HG02763 (cell line): Measurements from ENCODE around the gene RFT1.

ENCODE experiments used
- ATAC-seq: cut with Tn5 transposase; IDR thresholded peaks from one replicate; pipeline ENCODE4 v1.9.1; 2021; ENCODE audit warnings: mild to moderate bottlenecking, moderate library complexity; ENCODE audit not compliant: unreplicated experiment

The RFT1 gene

DNA sequence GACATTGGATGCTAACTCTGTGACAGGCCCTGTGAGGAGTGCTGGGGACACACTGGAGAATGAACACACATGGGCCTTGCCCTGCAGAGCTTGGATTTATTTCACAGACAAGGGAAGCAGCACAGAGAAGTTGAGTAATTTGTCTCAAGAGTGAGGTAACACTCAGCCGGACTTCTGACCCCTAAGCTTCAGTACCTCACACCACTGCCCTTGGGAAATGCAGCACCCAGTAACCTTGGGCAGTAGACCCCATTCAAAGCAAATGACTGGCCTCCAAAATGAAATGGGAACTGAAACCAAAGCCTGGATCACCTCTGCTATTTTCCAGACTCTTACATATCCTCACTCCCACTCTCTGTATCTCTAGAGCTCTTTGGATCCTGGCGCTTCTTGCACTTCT is 37.3 kb downstream of the RFT1 start:
- no peak for ATAC-seq

DNA sequence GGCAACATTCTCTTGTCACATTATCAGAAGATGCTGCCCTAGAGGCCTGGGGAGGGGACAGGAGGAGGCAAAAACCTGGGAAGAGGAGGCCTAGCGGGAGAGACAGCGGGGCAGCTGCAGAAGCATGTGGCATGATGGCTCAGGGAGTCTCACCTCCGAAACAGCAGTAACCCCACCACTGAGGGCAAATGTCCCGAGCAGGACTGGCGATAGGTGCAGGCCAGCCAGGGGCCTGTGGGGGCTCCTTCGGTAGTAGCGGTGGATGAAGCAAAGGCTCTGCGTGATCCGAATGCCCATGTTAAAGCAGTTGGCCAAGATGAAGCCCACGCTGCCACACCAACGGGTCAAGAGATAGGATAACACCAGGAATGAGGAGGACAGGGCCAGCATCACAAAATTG is 38.0 kb downstream of the RFT1 start:
- no peak for ATAC-seq

DNA sequence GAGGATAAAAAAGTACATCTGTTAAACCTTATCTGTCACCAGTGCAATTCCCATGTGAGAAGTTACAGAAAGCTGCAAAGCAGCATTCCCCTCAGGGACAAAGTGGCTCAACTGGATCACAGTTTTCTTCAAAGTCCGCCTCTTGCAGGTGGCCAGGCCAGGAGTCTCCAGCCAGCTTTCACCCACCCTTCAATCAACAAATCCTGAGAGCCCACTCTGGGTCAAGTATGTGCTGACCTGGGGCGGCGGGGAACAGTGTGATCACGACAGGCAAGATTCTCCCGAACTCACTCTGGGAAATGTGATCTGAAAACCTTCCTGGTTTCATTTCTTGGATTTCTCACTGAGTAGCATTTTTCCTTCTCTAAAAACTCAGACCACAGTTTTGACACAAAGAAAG is 39.2 kb downstream of the RFT1 start:
- no peak for ATAC-seq

DNA sequence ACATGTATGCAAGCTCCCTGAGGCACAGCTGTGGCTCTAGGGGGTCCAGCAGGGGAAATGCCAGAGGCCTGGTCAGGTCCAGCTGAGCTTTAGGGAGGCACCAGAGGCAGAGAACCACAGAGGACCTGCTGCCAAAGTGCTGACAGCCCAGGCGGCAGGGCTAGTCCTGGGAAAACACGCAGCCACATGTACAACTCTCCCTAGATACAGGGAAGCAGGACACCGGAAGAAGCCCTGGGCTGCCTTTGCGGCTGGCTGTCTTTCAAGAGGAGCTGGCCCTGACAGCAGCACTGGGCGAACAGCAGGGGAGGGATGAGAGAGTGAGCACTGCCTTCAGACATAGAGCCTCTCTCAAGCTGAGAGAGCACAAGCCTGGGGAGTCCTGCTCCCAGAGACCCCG is 40.7 kb downstream of the RFT1 start:
- no peak for ATAC-seq

DNA sequence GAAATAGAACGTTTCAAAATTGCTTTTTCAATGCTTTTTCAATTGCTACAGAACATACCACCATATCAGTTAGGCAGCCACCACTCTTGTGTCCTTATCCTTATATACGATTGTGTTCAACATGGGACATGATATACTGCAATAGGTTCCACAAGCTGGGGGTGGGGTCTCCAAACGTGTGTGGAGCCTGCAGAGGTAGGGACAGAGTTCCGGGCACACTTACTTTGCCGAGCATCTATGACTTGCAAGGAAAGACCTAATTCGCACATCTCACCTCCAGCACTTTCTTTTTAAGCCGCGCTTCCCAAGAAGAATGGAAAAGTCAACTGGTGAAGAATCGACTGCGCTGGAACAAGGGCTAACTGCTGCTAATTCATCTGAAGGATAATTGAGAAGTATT is 44.8 kb downstream of the RFT1 start:
- ATAC-seq: no peak

DNA sequence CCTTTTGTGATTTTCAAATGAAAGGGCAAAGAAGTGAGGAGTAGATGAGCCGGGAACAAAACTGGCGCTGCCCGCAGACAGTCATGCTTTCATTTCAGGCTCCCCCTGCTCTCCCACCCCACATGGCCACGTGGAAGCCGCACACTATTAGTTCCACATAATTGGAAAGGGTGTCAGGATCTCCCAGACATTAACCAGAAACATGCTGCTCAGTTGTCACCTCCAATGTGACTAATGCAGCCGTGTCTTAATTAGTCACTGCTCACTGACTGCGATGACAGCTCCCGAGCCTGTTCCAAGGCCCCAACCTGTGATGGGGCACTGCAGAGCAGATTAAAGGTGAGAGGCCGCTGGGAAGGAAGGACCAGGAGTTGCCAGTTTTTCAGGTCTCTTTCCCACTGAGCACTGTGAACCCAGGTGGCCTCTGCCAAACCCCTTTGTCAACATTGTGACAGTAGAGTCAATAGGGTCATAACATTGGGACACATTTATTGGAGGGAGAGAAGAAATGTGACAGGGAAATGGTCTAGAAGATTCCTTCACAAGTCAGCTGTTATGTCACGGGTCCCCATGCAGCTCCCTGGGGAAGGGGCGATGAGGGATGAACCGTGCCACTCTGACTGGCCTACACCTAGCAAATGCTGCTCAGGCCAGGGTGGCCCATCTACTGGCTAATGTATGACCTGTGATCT is 45.8 kb downstream of the RFT1 start:
- ATAC-seq: no peak

DNA sequence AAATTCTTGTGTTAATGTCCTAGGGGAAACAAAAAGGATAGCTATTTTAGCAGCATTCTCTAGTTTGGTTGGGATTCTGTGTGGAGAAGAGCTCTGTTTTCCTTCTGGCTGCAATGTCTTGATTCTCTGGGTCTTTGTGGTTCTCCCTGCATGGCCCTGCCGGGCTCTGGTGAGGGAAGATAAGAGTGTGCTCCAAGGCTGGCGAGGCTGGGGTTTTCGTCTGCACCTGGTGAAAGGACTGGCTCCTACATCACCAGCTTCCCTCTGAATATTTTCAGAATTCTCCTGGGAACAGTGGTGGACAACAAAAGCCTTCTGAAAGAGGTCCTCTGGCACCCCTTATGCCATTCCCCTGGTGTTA is 46.3 kb downstream of the RFT1 start:
- no peak for ATAC-seq

DNA sequence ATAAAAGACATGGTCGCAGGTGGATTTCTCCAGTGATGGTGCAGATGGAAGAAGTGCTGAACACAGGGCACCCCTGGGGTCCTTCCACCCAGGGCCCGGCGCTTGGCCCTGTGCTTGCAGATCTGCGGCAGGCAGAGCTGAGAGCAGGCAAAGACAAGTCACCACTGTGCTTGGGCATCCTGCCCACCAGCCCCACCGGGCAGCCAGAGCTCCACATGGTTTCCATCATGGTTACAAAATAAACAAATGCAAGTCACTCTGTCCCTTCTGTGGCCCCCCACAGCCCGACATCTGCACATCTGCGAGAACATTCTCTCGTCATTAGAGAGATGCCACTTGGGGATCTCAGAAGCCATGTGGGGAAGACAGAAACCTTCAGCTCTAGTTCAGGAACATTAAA is 46.7 kb downstream of the RFT1 start:
- ATAC-seq: no peak

DNA sequence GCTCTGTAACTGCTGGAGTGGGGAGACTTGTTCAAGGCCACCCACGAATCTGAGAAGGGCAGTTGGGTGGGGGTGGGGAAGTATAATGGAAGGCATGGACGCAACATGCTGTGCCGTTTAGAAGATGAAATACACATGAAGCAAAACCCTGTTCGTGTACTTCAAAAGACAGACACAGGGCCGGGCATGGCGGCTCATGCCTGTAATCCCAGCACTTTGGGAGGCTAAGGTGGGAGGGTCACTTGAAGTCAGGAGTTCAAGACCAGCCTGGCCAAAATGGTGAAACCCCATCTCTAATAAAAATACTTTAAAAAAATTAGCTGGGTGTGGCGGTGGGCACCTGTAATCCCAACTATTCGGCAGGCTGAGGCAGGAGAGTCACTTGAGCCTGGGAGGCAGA is 47.5 kb downstream of the RFT1 start:
- no peak for ATAC-seq

DNA sequence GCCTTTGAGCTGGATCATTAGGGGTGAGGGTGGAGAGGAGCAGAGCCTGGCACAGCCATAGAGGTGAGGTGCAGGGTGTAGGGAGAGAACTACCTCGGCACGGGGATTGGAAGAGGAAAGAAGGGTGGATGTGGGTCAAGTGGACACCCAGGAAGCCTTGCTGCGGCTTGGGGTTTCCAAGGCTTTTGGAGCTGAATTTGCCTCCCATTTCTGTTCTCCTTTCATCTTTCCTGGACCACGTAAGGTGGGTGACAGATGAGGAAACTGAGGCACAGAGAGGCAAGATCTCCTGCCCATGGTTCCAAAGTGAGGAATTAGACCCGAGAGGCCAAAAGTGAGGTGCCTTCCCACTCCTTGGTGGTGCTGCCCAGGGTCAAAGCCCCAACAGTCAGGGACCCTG is 48.9 kb downstream of the RFT1 start:
- no peak for ATAC-seq

DNA sequence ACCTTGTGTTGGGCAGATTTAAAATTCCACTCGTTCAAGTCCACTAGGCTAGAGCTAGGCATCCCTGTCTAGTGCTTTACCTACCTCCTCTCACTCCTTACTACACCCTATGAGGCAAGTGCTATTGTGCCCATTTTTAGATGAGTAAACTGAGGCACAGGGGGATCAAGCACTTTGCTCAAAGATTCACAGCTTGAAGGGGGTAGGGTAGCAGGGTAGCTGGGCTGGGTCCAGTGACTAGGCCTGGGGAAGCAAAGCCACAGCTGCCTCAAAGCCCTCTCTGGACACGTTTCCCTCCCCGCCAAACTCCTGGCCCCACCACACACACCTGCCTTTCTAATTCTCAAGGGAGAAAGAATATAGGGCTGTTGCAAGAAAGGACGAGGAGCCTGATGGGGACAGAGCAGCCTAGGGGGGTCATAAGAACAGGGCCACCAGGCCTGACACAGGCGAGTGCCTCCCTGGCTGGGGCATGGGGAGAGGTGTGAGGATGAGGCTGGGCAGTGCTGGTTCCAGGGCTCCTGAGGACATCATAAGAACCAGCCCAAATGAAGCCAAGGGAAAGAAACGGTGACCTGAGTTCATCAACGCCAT is 49.5 kb downstream of the RFT1 start:
- ATAC-seq: no peak

DNA sequence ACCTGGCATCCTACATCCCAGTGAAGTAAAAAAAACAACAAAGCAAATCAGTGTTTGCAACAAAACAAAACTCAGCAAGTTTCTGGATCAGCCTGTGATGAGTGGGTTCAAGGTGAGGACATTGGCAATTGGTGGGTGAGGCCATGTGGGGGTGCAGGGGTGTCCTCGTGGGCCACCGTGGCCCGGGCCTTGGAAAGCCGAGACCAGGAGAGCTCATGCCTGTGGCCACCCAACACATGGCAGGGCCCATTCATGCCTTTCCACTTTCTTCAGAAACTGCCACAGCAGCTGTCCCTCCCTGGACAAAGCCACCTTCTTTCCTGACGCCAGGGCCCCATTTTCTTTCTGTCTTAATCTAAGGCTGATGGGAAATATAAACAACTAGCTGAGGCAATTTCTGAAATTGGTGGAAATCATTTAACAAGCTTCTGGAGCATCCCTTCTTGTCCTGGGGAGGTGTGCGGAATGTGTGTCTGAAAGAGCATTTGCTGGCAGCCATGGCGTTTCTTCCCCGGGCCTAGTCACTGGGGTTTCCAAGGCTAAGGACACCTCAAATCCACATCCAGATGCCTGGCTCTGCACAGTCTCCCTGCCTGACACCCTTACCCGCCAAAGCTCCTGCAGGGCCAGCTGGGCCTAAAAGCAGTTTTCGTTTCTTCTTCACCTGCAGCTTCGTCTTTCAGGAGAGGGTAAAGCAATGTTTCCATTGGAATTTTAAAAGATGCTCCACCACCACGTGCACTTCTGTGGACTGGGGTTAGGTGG is 50.3 kb downstream of the RFT1 start:
- ATAC-seq: no peak

DNA sequence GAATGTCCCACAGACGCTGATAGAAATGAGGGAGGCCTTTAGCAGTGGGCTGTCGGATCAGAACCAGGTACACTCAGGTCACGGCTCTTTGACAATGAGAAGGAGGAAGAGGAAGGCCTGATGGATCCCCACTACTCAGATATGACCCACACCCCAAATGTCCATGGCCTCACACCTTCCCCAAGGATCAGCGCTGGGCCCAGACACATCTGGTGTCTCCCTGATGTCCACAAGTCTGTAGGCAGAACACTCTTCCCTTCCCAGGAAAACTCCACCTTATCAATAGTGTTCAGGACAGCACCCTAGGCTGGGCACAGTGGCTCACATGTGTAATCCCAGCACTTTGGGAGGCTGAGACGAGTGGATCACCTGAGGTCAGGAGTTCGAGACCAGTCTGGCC is 51.1 kb downstream of the RFT1 start:
- no peak for ATAC-seq

DNA sequence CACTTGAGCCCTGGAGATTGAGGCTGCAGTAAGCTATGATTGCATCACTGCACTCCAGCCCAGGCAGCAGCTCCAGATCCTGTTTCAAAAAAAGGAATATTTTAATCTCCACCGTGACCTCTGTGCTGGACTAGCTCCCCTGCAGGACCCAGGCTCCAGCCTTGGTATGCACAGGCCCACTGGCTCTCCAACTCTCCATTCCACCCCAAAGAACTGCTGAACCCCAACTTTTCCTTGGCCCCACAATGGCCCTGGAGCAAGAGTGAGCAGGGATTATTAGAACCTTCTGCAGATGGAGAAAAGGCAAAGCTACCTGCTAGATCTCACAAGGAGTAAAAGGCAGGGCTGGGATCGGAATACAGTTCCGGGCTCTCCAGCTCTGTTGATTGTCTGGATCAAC is 51.6 kb downstream of the RFT1 start:
- ATAC-seq: no peak

DNA sequence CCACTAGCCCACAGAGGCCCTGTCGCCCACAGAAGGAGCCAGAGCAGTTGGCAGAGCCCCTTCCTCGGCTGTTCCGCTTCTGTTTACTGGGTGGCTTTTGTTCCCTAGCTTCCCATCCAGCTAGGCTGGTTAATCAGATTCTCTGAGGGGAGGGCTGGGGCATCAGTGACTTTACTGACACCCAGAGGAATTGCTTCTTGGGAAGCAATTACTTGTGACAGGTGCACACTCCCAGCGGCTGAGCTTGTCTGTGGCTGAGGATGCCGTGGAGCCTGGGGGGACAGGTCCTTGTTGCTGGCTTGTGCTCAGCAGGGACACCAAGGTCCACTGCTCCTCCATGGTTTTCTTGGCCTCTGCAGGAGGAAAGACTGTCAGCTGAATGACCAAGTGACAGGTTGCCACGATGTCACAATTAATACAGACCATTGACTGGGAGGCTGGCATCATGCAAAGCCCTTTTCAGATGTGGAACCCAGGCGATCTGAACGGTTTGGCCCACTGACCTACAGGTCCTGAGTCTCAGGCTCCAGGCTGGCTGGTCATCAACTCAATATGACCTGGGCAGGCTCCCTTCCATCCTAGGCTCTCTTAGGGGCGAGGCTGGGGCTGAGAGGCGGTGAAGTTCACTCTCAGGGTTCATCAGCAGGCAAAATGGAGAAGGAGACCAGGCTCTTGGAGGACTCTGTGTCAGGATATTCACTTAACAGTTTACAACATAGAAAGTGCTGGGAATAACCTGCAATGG is 52.6 kb downstream of the RFT1 start:
- ATAC-seq: no peak

DNA sequence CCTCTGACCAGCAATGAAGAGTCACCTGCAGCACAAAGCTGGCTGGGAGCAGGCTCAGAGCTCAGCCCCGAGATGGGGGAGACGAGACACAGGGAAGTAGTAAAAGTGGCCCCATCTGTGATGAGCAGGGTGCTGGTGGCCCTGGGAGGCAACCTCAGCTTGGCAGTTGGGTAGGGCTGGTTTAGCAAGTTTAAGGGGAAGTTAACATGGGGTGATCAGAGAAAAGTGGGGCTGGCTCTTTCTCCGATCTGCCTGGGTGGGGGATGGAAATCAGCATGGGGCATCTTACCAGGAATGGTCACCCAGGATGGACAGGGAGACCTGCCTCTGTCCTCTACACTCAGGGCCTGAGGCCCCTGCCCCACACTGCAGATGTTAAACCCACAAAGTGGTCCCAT is 54.5 kb downstream of the RFT1 start:
- no peak for ATAC-seq

DNA sequence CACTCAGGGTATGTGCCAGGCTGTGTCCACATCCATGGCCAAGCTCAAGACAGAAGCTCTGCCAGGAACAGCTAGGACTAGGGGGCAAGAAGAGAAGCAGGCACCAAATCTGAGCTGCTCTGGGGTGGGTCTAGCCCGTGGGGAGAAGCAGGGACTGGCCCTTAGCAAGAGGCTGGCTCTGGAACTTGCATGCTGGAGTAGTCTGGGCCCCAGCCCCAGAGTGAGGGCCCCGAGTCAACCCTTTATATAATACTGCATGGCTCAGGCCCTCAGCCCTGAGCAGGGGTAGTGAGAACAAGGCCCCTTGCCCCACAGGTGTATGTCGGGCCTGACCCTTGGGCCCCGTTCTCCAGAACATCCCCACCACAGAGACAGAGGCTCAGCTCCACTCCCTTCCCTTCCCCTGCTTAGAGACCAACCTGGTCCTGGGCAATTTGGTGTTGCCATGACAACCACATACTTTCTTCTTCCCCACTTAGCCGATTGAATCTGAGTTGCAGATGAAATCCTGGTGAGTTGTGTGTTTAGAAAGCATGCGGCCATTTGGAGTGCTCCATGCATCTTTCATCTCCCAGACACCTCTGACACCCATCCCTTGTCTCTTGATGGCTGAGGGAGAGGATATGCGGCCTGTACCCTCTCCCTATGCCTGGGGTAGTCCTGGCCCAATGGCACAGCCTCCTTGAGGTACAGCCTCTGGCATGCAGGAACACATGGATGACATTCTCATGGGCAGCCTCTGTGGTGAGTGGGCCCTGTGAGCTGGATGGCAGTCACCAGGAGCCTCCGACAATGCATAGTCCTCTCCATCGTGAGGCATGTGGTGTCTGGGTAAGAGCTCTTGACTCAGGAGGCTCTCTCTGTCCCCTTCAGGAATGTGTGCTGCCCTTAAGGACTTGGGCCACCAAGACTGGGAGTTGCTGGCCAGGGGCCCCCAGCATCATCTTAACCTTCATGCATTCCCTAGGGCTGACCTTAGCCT is 55.2 kb downstream of the RFT1 start:
- no peak for ATAC-seq

DNA sequence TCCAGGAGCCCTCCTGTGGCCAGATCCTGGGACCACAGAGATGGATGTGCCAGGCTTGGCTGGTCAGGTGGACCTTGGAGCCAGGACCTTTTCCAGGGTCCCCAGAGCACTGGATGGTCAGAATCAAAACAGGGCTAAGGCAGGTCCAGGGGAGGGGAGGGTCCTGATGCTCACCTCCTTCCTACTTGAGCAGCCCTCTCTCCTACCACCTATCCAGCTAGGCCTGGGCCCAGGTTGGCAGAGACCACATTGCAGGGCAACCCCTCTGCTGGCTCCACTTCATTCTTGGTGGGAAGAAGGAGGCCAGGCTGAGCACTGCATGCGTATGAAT is 55.9 kb downstream of the RFT1 start:
- no peak for ATAC-seq

DNA sequence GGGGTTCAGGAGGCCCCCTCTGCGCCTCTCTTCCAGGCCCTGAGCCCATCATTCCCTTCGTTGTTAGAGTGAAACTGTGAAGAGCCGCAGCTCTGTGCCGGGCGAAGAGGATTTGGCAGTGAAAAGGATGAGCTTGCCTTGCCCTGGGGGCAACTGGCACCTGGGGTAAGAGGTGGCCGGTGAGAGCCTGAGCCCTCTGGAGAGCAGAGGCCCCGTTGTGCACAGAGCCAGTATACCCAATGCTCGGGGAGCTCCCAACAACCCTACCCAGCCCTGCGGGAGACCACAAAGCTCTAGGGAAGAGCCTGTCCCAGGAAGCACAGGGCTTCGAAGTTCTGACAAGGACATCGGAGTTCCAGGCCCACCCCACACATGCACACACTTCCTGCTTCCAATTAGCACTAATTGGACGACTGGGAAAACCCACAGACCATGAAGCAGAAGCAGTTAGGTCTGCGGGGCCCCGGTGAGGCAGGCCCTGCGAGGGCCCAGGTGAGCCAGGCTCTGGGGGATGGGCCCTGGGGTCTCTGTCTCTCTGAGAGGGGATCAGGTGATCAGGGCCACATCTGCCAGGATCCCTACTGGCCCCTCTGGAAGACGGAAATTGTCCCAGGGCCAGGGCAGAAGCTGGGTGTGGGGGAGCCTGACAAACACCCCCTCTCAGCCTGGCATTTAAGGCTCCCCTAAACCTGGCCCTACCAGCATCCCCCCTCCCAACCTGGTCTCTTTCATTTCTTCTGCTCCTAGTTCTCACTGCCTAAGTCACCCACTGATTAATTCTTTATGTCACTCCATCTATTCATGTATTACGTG is 56.5 kb downstream of the RFT1 start:
- ATAC-seq: no peak
